HG03103 (cell line): ENCODE measurements around the gene ABHD10.
A peak's percentile ranks its signal among the peaks of the same experiment; 100 is the strongest.

Source experiments
- ATAC-seq: cut with Tn5 transposase; IDR thresholded peaks from one replicate; pipeline ENCODE4 v1.9.1; 2021; ENCODE audit warnings: low read depth; ENCODE audit not compliant: unreplicated experiment

Gene ABHD10

GRCh38 chr3:111978583-111979433, at the start of gene ABHD10:
Gene ABHD10 (plus strand): TSS chr3:111979026. CDS start chr3:111979062, 36 bp downstream.
- peak; percentile 93 for ATAC-seq

- ATAC-seq: no peak
Measured at GRCh38 chr3:111929484-111929883, 49.3 kb upstream of the ABHD10 start.

GRCh38 chr3:111932946-111933345, 45.9 kb upstream of the ABHD10 start:
- ATAC-seq: no peak

GRCh38 chr3:111936191-111936841, 42.5 kb upstream of the ABHD10 start:
- no peak for ATAC-seq

GRCh38 chr3:111936967-111937366, 41.9 kb upstream of the ABHD10 start:
- no peak for ATAC-seq

- ATAC-seq: no peak
Measured at GRCh38 chr3:111937871-111938270, 41.0 kb upstream of the ABHD10 start.

GRCh38 chr3:111939873-111940272, 39.0 kb upstream of the ABHD10 start:
- ATAC-seq: no peak

- no peak for ATAC-seq
Measured at GRCh38 chr3:111943533-111943932, 35.3 kb upstream of the ABHD10 start.

- no peak for ATAC-seq
Measured at GRCh38 chr3:111944372-111944771, 34.5 kb upstream of the ABHD10 start.

GRCh38 chr3:111947231-111947630, 31.6 kb upstream of the ABHD10 start:
- ATAC-seq: no peak

- ATAC-seq: no peak
Measured at GRCh38 chr3:111948786-111949185, 30.0 kb upstream of the ABHD10 start.

GRCh38 chr3:111949712-111950111, 29.1 kb upstream of the ABHD10 start:
- no peak for ATAC-seq

GRCh38 chr3:111951032-111951431, 27.8 kb upstream of the ABHD10 start:
- no peak for ATAC-seq

- no peak for ATAC-seq
Measured at GRCh38 chr3:111952086-111952485, 26.7 kb upstream of the ABHD10 start.

- ATAC-seq: no peak
Measured at GRCh38 chr3:111952866-111953450, 25.9 kb upstream of the ABHD10 start.

GRCh38 chr3:111954228-111954990, 24.4 kb upstream of the ABHD10 start:
- ATAC-seq: no peak

- no peak for ATAC-seq
Measured at GRCh38 chr3:111955876-111956275, 22.9 kb upstream of the ABHD10 start.

GRCh38 chr3:111956449-111956848, 22.4 kb upstream of the ABHD10 start:
- ATAC-seq: no peak

- ATAC-seq: no peak
Measured at GRCh38 chr3:111956995-111957734, 21.7 kb upstream of the ABHD10 start.
